Right atrium auricular region (tissue), 2 donors: ENCODE results near the gene PPCDC. TPM values are rescaled to one million over a fixed set of nuclear protein-coding genes. Genes with fewer than 3 reads are reported as not detected.

Experiments
- DNase-seq: peaks from one replicate; pipeline ENCODE4 v3.0.0-alpha.2; 2019; ENCODE audit warnings: low spot score
- H3K27ac ChIP-seq, 2 donors: fragments of 200-600 bp; sonication (generic); 1 replicate in 1 of 2; 2 replicates in 1 of 2; pipeline ENCODE4 v1.5.1; 2016 to 2019
- H3K27me3 ChIP-seq, 2 donors: fragments of 200-600 bp; sonication (generic); one replicate each; pipeline versions ENCODE4 v1.5.1 to v1.6.0; 2017 to 2019
- H3K36me3 ChIP-seq: fragments of 200-600 bp; sonication (generic); one replicate; pipeline ENCODE4 v1.5.1; 2016
- H3K4me1 ChIP-seq, 2 donors: fragments of 200-600 bp; sonication (generic); one replicate each; pipeline versions ENCODE4 v1.5.1 to v1.6.0; 2017 to 2019
- H3K4me3 ChIP-seq, 2 donors: fragments of 200-600 bp; sonication (generic); 1 replicate in 1 of 2; 2 replicates in 1 of 2; pipeline ENCODE4 v1.5.1; 2017 to 2019; ENCODE audit warnings: mild to moderate bottlenecking in 1 of 2, moderate library complexity in 1 of 2
- H3K9me3 ChIP-seq, 2 donors: fragments of 200-600 bp; sonication (generic); one replicate each; pipeline ENCODE4 v1.5.1; 2019
- total RNA-seq, 2 donors: library from RNA; depleted of rRNA; stranded (reverse); fragments of >200 nt; gene quantifications; one replicate each; pipeline ENCODE4 v1.1.0, GENCODE V29; 2016
- TF ChIP-seq, protein P1 (sequence below), 2 donors: fragments of 200-600 bp; sonication (generic); IDR thresholded peaks; one replicate each; pipeline ENCODE4 v1.5.1; 2019; ENCODE audit warnings: antibody characterized with exemption in 2 of 2

The PPCDC gene
- total RNA-seq, 2 donors from 2014 or later: 10.6 to 11.5 TPM

DNA sequence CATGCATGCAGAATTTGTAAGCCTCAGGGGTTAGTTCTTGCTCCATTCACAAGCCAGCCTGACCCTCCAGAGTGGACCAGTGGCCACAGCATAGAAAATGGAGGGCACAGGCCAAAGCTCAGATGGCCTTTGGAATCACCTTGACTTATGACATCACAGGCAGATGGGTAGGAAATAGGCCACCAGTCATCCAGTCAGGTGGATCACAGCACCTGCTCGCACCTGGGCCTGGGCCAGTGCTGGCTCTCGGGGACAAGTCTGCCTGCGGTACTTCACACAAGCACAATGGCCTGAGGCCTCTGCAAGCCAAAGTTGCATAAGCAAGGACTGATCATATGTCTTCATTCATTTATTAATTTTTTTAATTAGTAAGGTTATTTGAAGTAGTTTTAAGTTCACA lies 39.3 kb downstream of the PPCDC start:
- Histone ChIP-seq H3K9me3 (peaks cover 0 to 4% of the 10 kb centered on the region in 2 donors), H3K27ac (no peak overlapping the region), H3K4me3 (no peak overlapping the region), H3K36me3 (no peaks in the 10 kb centered on the region), H3K27me3 (no peaks in the 10 kb centered on the region), H3K4me1 (peaks cover 0 to 45% of the 10 kb centered on the region in 2 donors)
- TF ChIP-seq, protein P1, sequence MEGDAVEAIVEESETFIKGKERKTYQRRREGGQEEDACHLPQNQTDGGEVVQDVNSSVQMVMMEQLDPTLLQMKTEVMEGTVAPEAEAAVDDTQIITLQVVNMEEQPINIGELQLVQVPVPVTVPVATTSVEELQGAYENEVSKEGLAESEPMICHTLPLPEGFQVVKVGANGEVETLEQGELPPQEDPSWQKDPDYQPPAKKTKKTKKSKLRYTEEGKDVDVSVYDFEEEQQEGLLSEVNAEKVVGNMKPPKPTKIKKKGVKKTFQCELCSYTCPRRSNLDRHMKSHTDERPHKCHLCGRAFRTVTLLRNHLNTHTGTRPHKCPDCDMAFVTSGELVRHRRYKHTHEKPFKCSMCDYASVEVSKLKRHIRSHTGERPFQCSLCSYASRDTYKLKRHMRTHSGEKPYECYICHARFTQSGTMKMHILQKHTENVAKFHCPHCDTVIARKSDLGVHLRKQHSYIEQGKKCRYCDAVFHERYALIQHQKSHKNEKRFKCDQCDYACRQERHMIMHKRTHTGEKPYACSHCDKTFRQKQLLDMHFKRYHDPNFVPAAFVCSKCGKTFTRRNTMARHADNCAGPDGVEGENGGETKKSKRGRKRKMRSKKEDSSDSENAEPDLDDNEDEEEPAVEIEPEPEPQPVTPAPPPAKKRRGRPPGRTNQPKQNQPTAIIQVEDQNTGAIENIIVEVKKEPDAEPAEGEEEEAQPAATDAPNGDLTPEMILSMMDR (IDR thresholded peaks at IDR 0.05): no peak
- no peak for DNase-seq

GRCh38 chr15:75063338-75063737 lies 39.9 kb downstream of the PPCDC start:
- peak; percentile 34 for DNase-seq
- Histone ChIP-seq H3K9me3 (peaks cover 0 to 4% of the 10 kb centered on the region in 2 donors), H3K27me3 (no peaks in the 10 kb centered on the region), H3K4me1 (peaks cover 0 to 40% of the 10 kb centered on the region in 2 donors), H3K27ac (no peak overlapping the region), H3K36me3 (no peaks in the 10 kb centered on the region), H3K4me3 (no peak overlapping the region)
- TF ChIP-seq, protein P1 (IDR thresholded peaks at IDR 0.05): no peak

- H3K27ac ChIP-seq: peak overlapping the region in 1 of 2 donors; percentile 52
- no peaks in the 10 kb centered on the region for H3K36me3 ChIP-seq
- TF ChIP-seq, protein P1 (IDR thresholded peaks at IDR 0.05): no peak
- DNase-seq: peak; percentile 57
- H3K4me1 ChIP-seq: peaks cover 0 to 37% of the 10 kb centered on the region in 2 donors
- H3K27me3 ChIP-seq: no peaks in the 10 kb centered on the region
- H3K9me3 ChIP-seq: peaks cover 0 to 4% of the 10 kb centered on the region in 2 donors
- H3K4me3 ChIP-seq: no peak overlapping the region
These were observed 40.5 kb downstream of the PPCDC start for GRCh38 chr15:75063889-75064288.

- H3K27me3 ChIP-seq: no peaks in the 10 kb centered on the region
- peaks cover 0 to 4% of the 10 kb centered on the region in 2 donors for H3K9me3 ChIP-seq
- H3K4me3 ChIP-seq: no peak overlapping the region
- H3K27ac ChIP-seq: peak overlapping the region in 1 of 2 donors; percentile 52
- TF ChIP-seq, protein P1 (IDR thresholded peaks at IDR 0.05): no peak
- H3K36me3 ChIP-seq: no peaks in the 10 kb centered on the region
- DNase-seq: no peak
- H3K4me1 ChIP-seq: peaks cover 0 to 37% of the 10 kb centered on the region in 2 donors
These were observed 41.5 kb downstream of the PPCDC start for GRCh38 chr15:75064846-75065245.

DNA sequence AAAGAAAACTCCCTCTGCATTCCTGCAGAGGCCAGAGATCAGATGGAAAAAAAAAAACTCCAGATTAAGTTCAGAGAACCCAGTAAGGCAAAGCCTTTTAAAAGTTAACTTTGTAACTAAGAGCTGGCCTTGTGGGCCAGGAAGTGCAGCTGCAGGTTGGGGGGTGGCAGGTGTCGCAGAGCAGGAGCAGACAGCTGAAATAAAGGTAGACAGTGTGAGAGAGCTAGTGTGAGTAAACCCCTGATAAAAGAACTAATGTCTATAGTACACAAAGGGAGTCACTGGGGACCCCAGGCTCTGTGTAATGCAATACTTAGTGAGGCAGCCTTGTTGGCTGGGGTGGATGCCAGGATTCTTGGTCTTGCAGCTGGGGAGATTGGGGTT lies 42.1 kb downstream of the PPCDC start:
- Histone ChIP-seq H3K4me1 (peaks cover 0 to 37% of the 10 kb centered on the region in 2 donors), H3K27me3 (no peaks in the 10 kb centered on the region), H3K27ac (peak overlapping the region in 1 of 2 donors; percentile 6), H3K36me3 (no peaks in the 10 kb centered on the region), H3K4me3 (no peak overlapping the region), H3K9me3 (peaks cover 0 to 4% of the 10 kb centered on the region in 2 donors)
- DNase-seq: peak; percentile 65
- TF ChIP-seq, protein P1 (IDR thresholded peaks at IDR 0.05): no peak
